Measurements from ENCODE around the gene TRIM40.

Gene TRIM40, protein sequence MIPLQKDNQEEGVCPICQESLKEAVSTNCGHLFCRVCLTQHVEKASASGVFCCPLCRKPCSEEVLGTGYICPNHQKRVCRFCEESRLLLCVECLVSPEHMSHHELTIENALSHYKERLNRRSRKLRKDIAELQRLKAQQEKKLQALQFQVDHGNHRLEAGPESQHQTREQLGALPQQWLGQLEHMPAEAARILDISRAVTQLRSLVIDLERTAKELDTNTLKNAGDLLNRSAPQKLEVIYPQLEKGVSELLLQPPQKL

DNA sequence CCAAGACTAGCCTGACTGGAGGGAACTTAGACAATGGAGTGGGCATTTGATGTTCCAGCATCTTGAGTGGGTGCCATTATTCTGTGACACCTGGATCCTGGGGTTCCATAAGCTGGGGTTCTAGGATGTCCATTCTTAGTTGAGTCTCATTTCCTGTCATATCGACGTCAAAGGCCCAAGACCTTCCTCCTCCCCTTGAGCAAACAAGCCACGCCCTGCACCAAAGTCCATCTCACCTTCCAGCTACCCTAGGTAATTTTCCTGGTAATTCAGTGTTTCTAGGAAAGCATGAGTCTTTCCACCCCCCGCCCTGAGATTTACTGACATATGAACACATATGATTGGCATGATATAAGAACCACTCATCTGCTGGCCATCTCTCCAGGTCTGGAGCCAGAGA lies at the start of gene TRIM40:
Gene TRIM40, plus strand, starts transcription at position 384 of the 400 bp plus-strand sequence. CDS start 897 bp downstream, outside the sequence.
- no peak for DNase-seq

DNA sequence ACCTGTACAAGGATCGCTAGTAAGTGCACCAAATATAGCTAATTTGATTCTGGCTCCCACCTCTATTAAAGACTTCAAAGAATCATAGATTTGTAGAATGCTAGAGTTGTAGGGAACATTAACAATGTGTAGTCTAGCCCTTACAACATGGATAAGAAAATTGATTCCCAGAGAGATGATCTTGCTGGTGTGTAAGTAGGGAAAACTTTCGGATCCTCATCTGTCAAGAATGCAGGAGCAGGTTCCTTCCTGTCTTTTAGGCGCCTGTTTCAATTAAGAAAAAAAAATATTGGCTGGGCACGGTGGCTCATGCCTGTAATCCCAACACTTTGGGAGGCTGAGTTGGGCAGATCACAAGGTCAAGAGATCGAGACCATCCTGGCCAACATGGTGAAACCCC lies 48.1 kb upstream of the TRIM40 start:
- no peak for DNase-seq

DNA sequence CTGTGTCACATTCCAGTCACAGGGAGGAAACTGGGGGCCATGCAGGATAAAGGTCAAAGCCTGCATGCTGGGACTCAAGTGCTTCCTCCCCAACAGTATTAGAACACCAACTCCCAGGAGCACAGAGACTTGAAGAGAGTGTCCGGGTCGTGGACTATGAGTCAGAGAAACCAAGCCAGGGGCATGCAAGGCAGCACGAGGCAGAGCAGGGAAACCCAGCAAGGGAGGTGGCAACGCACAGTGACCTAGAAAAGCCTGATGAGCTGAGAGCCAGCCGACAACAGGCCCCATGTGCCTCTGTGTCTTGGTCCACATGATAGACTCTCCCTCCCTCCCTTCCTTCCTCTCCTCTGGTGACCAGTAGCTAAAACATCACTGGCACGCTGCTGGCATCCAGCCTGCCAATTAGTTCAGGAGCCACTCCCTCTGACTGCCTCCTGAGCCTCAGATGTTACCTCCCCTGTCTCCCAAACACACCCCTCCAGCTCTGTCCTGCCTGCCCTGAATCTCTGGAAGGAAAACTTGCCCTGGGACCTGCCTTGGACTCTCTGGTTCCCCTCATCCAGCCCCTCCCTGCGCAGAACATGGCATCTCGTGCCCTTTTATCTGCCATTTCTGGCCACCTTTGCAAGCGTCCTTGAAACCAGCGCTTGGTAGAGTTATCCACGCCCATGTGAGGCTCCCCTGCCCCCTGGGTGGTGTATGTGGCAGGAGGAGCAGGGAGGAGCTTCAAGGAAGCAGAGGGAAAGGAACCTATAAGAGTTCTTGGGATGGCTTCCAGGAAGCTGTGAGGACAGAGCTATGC lies 44.2 kb upstream of the TRIM40 start:
- DNase-seq: no peak

DNA sequence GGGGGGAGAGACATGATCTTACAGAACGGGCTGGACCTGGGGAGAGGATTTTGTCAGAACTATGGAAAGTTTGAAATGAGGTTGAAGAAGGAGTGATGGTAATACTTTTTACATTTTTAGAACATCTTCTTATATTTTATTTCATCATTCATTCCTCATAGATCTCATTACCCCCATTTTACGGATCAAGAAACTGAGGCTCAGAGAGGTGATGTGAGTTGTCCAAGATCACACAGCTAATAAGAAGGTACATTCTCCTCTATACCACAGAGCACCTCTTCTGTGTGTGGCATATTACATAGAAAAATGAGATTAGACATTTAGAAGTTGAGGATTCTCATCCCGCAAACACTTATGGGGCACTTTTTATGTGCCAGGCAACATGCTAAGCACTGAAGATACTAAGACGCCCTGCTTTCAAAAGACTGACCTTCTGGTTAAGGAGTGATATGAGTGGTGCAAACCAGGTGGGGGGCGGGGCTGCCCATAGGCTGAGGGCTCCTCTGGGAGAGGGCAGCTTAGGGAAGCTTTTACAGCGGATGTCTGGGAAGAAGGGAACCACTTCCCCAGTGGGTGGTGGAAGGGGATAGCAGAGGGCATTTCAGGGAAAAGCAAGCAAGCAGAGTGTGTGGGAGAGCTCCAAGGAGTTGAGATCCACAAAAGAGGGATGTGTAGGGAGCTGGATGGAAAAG lies 42.9 kb upstream of the TRIM40 start:
- DNase-seq: no peak

DNA sequence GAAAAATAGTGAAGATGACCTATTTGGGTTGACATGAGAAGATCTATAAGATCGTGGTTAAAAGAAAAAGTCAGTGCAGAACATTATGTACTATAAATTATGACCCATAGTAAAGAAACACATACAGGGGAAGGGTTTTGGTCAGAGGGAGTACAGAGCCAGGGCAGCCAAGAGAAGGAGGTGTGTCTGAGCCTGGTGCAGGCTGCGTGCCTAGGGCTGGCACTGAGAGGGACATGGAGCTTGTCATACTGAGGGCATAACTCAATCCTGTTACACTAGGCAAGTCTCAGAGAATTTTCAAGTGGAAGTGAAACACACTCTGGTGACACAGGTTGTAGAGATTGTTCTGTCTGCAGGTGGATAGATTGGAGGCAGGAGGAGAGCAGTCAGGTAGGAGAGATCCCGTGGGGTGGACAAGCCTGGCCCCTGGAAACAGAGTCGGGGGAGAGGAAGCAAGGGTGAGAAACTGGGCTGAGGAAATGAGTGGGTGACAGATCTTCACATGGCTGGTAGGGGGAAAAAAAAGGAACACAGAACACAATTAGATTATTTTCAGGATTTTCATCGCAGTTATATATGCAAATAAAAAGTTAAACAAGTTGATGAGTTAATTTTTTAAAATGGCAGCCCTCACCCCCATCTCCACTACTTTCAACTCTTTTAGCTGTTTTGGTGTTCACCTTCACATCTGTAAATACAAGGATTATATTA lies 41.8 kb upstream of the TRIM40 start:
- DNase-seq: no peak

DNA sequence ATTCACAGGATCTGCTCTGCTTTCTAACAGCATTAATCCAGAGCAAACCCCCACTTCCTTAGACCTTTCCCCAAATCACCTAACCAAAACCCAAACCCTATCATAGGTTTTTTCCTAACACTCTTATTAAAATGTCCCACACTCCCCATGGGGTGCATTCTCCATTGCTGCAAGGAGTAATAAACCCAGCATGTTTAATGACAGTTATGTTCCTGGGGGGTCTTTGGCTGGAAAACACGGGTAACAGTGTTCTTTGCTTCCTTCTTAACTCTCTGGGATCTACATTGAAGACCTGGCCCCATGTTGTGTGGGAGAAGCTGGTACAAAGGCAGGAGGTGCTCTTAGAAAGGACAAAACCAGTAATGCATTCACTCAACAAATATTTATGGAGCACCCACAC lies 39.1 kb upstream of the TRIM40 start:
- DNase-seq: no peak

DNA sequence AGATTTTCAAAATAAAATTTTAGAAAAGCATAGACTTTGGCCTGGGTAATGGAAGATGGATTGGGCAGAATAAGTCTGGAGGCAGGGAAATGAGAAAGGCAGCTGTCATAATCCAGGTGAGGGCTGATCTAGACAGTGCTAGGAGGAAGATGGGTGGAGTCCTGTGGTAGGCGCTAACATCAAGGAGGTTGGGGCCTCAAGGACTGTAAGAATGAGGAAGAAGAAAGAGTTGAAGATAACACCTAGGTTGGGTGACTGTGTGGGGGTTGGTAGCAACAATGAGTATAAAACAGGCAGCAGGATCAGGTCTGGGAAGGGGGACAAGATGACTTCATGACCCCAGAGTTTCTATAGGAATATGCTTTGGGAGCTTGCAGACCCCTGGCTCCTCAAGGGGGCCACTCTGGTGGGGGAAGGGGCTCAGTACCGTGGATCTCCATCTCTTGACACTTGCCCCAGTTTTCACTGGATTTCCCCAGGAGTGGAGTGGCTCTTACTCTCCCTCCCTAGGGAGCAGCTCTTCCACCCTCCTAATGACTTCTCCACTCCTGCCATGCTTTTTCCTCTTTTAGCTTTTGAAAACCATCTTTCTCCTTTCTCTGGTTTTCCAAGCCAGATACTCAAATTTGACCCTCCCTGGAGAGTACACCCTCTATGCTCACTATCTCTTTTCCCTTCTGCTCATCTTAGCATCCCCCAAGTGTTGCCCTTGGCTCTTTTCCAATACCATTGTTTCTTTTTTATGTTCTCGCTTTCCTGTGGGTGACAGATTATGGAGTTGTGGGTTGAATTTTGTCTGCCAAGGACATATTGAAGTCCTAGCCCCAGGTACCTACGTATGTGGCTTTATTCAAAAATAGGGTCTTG lies 37.8 kb upstream of the TRIM40 start:
- DNase-seq: no peak

DNA sequence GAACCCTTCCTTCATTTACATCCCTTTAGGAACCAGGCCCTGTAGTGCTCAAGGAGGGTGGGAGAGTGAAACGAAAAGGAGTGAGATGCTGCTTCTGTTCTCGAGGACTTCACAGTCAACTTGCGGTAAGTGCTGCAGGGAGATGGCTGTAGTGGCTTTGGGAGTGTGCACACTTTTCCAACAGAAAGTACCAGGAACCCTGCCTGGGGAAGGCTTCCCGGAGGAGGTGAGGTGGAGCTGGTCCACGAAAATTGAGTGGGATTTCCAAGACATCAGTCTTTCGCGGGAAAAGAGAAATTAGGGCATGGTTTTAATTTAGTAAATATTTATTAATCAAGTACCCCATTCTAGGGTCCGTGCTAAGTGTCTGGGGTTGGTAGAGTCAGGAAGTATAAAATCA lies 35.8 kb upstream of the TRIM40 start:
- DNase-seq: no peak

DNA sequence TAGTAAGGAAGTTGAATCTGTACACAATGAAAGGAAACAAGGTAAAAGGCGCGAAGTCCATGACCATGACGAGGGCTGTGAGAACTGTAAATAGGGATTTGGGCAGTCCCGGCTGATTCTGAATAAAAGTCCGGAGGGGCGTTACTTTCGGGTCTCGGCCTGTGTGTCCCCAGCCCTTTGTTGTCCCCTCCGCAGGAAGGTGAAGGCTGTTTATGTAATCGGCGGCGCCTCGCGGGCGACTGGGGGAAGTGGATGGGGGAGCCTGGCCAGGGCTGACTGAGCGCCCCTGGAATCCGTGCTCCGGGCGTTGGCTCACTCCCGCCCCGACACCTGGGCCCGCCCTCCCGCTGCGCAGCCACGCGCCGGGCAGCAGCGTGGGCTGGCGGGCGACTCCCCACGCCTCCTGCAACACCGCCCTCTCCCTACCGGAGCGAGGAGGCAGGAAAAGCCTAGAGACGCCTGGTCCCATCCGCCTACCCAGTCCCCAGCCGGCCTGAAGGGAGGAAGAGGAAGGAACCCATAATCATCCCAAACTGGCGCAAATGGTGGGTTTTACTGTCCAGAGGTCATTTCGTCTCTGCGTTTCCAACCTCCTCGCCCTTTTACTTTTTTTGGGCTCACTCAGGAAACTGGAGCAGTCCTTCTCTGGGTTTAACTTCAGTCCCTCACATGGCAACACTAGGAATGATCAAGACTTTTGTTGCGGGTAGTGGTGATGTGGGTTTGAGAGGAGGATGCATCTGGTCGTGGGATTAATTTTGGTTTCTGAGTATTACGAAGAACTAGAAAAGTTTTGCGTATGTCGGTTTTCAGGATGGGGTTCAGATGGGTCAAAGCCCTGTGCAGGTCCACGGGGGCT lies 35.1 kb upstream of the TRIM40 start:
- DNase-seq: peak; percentile 26 to 33

DNA sequence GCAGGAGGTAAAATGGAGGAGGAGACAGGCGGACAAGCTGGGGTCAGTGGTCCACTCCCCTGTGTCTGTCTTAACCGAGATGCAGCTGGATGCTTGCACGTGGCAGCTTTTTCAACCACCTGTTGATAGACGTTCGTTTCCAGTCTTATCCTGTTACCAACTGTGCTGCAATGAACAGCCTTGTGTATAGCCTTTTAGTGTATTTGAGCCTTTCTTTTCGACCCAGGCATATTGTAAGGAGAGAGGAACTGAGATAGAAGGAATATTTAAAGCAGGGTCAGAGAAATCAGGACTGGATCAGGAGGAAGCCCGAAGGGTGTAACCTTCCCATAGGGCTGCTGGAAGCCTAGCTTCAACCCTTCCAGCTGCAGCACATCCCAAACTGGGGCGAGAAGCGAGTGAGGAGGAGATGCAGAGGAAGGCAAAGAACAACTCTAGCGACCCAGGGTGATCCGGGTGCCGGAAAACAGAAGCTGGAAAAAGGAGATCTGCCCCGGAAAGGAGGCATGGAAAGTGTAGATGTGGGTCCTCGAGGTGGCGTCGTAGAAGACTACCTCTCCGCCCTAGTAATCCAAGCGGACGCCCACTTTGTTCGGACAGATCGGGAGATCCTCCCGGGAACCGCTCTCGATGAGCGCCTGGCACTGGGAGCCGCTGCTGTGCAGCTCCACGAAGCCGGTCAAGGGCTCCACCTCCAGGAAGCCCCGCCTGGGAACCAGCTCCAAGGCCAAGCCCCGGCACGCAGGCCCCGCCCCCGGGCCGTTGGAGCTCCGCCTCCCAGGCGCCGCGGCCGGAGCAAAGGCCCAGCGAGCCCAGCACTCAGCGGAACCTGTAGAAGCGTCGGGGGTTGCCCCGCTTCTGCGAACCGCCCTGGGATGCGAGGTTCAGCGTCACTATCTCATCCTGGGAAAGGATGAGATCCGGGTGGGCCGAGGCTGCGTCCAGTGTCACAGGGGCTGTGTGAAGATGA lies 34.2 kb upstream of the TRIM40 start:
- DNase-seq: peak; percentile 77 to 85

DNA sequence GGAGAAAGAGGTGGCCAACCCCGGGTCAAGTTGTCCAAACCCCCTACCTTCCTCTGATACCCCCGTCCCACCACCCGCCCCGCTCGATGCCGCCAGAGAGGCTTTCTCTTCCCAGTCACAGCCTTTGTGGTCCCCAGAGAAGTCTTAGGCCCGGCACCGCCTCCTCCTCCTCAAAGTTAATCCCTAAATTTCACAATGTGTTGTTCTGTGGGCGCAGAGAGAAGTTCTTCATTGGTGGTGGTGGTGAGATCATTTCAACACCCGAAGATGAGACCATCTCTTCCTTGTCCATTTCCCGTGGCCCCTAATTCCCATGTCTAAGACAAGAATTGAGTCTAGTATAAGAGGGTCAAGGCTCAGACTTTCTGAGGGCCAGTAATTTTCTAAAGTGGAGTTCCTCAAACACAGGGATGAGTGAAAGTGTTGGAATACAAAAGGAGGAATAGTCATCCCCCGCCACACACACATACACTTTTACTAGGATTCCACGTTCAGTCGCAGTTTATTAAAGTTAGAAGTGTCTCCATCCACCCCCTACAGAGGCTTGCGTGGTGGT lies 33.4 kb upstream of the TRIM40 start:
- DNase-seq: peak in 1 of 2 donors; percentile 13

DNA sequence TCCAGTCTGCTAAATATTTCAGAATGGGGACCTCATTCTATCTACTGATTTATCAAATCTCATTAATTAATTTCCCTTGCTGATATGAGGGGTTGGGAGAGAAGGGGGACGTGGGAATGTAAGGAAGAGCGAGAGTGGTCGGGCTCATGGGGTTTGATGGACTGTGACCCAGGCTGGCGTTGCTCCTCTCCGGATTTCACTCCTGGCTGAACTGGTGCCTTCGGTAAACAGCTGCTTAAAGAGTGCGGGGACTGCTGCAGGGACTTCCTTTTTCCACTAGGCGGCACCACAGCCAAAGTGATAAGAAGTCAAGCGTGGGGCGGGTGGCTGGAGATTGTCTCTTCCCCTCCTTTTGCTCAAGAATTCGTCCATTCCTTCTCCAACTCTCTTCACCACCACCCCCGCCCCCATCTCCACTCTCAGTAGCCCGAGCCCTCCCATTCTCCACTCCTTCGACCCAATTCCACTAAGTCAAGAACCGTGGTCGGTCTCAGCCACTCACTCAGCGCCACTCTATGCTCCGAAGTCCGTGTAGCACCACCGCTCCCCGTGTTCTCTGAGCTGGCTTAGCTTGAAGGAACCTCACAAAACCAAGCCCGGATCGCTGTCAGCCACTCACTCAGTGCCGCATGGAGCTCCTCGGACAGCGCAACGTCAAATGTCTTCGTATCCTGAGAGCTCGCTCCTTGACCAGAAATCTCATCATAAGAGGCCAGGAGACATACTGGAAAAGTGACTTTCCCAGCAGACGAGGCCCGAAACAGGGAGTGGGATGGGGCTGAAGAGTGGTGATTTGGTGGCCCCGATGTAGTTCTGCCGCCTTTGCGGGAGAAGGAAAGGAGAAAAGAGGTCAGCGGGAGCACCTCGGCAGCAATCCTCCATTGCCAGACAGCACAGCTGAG lies 32.7 kb upstream of the TRIM40 start:
- peak; percentile 83 to 84 for DNase-seq

DNA sequence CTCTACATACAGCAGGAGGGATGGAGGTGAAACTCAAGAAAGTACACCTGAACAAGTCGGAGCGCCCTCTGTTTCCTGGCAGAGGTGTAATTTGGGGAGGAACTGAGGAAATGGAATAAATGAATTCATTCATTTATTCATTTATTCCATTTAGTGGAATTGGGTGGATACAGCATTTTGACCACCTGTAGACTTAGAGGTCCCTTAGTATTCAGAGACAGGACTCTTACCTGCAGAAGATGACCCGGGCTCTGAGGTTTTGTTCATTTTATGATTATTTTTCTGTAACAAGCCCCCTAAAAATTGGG lies 32.1 kb upstream of the TRIM40 start:
- no peak for DNase-seq

DNA sequence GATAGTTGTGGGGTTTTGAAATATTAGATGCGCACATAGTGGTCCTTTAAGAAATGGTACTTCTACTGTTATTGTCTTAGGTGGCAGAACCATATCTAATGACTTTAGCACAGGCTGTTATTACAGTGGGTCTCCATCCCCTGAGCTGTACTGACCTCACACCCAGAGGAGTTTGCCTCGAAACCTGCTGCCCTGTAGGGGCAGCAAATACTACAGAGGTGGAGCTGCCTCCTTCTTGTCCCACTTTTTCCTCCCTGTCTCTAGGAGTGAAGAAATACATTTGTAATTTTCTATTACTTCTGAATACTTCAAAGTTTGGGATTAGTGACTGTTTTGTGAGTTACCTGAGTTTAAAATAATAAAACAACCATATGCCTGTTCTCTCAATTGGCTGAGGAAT lies 31.3 kb upstream of the TRIM40 start:
- DNase-seq: no peak

DNA sequence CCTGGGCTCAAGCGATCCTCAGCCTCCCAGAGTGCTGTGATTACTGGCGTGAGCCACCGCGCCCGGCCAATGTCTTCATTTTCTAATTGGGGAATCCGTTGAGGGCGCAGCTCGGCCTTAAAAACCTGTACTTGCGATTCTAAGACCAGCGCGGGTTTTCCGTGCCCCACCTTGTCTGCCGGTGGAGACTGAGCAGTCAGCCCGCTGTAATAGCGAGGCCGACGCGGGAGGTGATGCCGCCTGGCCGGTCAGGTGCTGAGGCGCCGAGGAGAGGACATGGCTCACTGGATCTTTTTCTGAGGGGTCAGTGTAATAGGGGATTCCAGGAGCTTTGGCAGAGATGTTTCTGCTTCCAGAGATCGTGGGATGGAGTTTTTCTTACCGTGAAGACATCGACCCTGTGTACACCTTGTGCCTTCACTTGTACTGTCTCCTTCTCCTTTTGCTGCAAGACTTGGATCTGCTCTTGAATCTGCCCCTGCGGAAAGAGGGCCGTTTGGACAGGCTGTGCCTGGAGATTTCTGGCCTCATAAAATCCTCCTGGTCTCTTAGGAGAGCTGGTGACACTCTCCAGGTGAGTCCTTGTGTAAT lies 24.6 kb upstream of the TRIM40 start:
- DNase-seq: no peak

DNA sequence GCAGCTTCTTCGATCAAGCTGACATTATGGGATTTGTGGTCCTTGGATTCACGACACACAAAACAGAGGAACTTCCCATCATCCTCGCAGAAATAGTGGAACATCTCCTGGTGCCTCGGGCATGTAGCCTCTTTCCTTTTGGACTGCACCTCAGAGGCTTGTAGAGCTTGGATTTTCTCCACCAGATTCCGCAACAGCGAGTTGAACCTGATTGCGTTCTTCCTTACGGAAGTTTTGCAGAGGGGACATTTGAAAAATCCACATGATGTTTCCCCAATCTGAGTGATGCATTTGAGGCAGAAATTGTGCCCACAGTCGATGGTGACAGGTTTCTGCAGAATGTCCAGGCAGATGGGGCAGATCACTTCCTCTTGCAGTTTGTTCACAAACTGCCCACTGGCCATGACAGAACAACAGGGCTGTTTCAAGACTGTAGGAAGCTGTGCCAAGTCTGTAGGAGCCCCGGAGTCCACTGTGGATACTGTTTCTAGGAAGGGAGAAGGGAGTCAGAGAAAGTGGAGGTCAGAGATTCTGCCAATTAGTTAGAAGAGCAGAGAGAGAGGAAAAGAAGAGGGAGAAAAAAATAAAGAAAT lies 23.4 kb upstream of the TRIM40 start:
- DNase-seq: no peak

DNA sequence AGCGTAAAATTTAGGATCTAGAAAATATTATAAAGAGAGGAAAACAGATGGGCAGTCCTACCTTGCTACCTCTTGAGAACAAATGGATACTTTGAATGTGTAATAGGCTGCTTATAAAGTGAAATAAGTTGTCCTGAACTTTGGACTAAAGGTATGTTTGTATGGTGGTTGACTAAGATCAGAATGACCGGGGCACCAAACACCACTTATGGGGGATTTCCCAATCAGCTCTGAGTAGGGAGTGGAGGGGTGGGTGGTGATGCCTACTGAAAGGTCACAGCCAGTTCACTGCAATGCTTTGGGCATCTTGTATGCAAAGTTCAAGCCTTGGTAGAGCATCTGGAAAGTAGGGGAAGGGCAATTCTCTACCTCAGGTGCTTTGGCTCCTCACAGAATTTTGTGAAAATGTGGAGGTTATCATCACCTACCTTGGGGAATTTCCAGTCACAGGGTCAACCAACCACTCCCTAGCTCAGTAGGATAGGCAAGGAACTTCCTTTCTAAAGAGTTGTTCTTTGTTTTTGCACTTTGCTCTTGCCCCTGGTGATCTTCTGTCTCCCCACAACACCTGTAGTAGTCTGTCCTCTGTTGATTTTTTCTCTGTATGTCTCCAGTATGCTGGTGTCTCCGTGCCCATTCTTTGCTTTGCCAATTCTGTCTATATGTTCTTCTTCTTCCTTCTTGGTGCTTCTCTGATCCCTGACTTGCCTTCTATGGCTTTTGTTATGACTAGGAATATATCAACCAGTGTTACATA lies 22.8 kb upstream of the TRIM40 start, which contains the start of gene TRIM31:
Gene TRIM31, minus strand, starts transcription at position 88 of the 757 bp plus-strand sequence. CDS start 285 bp downstream, outside the sequence.
- no peak for DNase-seq

Data from stimulated activated CD4-positive, alpha-beta T cell treated with anti-CD3 and anti-CD28 coated beads, Interleukin-2, amount 100 ng/mL, for 24 hours (primary cell).